ENCODE data around the gene OGFOD2.

DNA sequence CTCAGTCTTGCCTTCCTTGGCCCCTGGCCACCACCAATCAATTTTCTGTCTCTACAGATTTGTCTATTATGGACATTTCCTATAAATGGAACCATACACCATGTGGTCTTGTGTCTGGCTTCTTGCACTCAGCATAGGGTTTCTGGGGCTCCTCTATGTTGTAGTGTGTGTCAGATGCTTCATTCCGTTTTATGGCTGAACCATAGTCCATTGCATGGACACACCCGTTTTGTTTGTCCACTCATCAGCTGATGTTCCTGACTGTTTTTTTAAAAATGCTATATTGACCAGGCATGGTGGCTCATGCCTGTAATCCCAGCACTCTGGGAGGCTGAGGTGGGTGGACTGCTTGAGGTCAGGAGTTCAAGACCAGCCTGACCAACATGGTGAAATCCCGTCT lies 26.4 kb downstream of the OGFOD2 start:
- TF ChIP-seq, protein P1, sequence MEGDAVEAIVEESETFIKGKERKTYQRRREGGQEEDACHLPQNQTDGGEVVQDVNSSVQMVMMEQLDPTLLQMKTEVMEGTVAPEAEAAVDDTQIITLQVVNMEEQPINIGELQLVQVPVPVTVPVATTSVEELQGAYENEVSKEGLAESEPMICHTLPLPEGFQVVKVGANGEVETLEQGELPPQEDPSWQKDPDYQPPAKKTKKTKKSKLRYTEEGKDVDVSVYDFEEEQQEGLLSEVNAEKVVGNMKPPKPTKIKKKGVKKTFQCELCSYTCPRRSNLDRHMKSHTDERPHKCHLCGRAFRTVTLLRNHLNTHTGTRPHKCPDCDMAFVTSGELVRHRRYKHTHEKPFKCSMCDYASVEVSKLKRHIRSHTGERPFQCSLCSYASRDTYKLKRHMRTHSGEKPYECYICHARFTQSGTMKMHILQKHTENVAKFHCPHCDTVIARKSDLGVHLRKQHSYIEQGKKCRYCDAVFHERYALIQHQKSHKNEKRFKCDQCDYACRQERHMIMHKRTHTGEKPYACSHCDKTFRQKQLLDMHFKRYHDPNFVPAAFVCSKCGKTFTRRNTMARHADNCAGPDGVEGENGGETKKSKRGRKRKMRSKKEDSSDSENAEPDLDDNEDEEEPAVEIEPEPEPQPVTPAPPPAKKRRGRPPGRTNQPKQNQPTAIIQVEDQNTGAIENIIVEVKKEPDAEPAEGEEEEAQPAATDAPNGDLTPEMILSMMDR (conservative IDR thresholded peaks at IDR 0.05 in 1 of 2, IDR thresholded peaks at IDR 0.05 in 1 of 2; ENCODE audit: extremely low read depth in 1 of 2, insufficient read depth in 1 of 2, low read depth in 1 of 2, low read length in 2 of 2): no peak
- TF ChIP-seq EZH2 (IDR thresholded peaks at IDR 0.05; ENCODE audit: borderline replicate concordance, low read length): no peak
